ENCODE results near the gene TAS2R46. TPM values are rescaled to one million over a fixed set of nuclear protein-coding genes. Genes with fewer than 3 reads are reported as not detected.

Gene TAS2R46
- total and polyA plus RNA-seq, 8 donors, result 2.2 to 10.5 (median 4.1) TPM; not detected in 5

DNA sequence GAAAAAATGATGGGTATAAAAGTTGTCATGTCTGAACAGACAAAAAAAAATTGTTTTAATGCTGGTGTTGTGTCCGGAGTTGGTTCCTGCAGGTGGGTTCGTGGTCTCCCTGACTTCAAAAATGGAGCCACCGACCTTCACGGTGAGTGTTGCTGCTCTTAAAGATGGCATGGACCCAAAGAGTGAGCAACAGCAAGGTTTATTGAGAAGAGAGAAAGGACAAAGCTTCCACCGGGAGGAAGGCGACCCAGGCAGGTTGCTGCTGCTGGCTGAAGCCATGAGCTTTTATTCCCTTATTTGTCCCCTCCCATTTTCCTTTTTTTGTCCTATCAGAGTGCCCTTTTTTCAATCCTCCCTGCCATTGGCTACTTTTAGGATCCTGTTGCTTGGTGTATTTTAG lies 30.8 kb downstream of the TAS2R46 start, which contains the start of gene TAS2R31:
Gene TAS2R31, minus strand, starts transcription at position 101 of the 400 bp plus-strand sequence. Its CDS starts 72 bp downstream, at position 29.
- no peak within 1 kb of the TSS for H3K4me3 ChIP-seq
- WGBS, 5 donors, result 94 to 99% (median 98%) methylated on average over 6 of the region's 6 CpGs
- DNase-seq, result no peak
- intact Hi-C loops (cut with DNase I; ENCODE audit: low total_unique reads), result no loop called here
- H3K4me1 ChIP-seq, result no peaks in the 10 kb centered on the region
- H3K36me3 ChIP-seq, result peaks cover 0 to 18% (median 12%) of the 10 kb centered on the region in 4 donors
- no peak within 1 kb of the TSS for H3K27ac ChIP-seq
- no peak for TF ChIP-seq EP300 (IDR thresholded peaks at IDR 0.05)
- TF ChIP-seq, protein P1, sequence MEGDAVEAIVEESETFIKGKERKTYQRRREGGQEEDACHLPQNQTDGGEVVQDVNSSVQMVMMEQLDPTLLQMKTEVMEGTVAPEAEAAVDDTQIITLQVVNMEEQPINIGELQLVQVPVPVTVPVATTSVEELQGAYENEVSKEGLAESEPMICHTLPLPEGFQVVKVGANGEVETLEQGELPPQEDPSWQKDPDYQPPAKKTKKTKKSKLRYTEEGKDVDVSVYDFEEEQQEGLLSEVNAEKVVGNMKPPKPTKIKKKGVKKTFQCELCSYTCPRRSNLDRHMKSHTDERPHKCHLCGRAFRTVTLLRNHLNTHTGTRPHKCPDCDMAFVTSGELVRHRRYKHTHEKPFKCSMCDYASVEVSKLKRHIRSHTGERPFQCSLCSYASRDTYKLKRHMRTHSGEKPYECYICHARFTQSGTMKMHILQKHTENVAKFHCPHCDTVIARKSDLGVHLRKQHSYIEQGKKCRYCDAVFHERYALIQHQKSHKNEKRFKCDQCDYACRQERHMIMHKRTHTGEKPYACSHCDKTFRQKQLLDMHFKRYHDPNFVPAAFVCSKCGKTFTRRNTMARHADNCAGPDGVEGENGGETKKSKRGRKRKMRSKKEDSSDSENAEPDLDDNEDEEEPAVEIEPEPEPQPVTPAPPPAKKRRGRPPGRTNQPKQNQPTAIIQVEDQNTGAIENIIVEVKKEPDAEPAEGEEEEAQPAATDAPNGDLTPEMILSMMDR (IDR thresholded peaks at IDR 0.05), result no peak
- TF ChIP-seq POLR2AphosphoS5 (IDR thresholded peaks at IDR 0.05), result no peak
- TF ChIP-seq POLR2A (IDR thresholded peaks at IDR 0.05), result no peak
- H3K9me3 ChIP-seq, result no peaks in the 10 kb centered on the region
- H3K27me3 ChIP-seq, result no peaks in the 10 kb centered on the region

DNA sequence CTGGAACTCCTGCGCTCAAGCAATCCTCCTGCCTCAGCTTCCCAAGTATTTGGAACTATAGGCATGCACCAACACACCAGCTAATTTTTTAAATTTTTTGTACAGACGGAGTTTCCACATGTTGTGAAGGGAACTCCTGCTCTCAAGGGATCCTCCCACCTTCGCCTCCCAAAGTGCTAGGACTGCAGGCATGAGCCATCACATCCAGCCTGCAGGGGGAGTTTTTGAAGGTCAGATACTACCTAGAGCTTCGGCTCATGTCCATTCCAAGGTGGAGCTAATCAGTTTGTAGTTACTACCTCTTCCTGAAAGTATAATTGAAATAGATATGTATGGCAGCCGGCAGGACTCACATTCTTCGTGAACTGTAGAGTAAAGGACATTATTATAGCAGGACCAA lies 36.0 kb downstream of the TAS2R46 start:
- DNase-seq, result no peak
- Histone ChIP-seq H3K27ac (no peak overlapping the region), H3K4me3 (no peak overlapping the region), H3K36me3 (peaks cover 0 to 22% (median 3%) of the 10 kb centered on the region in 4 donors), H3K9me3 (no peaks in the 10 kb centered on the region), H3K4me1 (no peaks in the 10 kb centered on the region), H3K27me3 (no peaks in the 10 kb centered on the region)
- intact Hi-C loops (cut with DNase I; ENCODE audit: low total_unique reads), result no loop called here
- no peak for TF ChIP-seq EP300 (IDR thresholded peaks at IDR 0.05)
- no peak for TF ChIP-seq POLR2AphosphoS5 (IDR thresholded peaks at IDR 0.05)
- TF ChIP-seq, protein P1 (IDR thresholded peaks at IDR 0.05), result no peak
- no peak for TF ChIP-seq POLR2A (IDR thresholded peaks at IDR 0.05)
- WGBS, 5 donors, result 90 to 96% (median 94%) methylated on average over 6 of the region's 6 CpGs

DNA sequence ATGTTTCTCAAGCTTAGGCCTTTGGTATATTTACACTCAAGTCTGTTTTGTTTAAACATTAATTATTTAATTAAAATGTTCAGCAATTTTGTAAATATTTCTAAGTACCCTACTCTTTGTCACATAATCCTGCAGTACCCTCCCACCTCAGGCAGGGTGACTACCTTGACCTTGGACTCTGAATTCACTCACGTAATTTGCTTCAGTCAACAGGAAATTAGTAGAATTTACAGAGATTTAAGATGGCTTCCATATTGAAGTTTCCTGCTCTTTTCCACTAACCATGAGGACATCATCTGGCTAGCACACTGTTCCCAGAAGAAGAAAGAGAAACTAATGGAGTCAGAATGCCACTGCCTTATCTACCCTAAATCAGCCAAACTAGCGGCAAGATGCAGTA lies 38.7 kb downstream of the TAS2R46 start:
- H3K27ac ChIP-seq, result no peak overlapping the region
- no peaks in the 10 kb centered on the region for H3K9me3 ChIP-seq
- H3K27me3 ChIP-seq, result no peaks in the 10 kb centered on the region
- H3K4me3 ChIP-seq, result no peak overlapping the region
- 70 to 86% (median 79%) methylated on average over 2 of the region's 2 CpGs for WGBS, 5 donors
- H3K36me3 ChIP-seq, result peaks cover 0 to 22% (median 3%) of the 10 kb centered on the region in 4 donors
- TF ChIP-seq, protein P1 (IDR thresholded peaks at IDR 0.05), result no peak
- TF ChIP-seq POLR2A (IDR thresholded peaks at IDR 0.05) (no peak), EP300 (IDR thresholded peaks at IDR 0.05) (no peak), POLR2AphosphoS5 (IDR thresholded peaks at IDR 0.05) (no peak)
- DNase-seq, result no peak
- H3K4me1 ChIP-seq, result no peaks in the 10 kb centered on the region
- intact Hi-C loops (cut with DNase I; ENCODE audit: low total_unique reads), result no loop called here

DNA sequence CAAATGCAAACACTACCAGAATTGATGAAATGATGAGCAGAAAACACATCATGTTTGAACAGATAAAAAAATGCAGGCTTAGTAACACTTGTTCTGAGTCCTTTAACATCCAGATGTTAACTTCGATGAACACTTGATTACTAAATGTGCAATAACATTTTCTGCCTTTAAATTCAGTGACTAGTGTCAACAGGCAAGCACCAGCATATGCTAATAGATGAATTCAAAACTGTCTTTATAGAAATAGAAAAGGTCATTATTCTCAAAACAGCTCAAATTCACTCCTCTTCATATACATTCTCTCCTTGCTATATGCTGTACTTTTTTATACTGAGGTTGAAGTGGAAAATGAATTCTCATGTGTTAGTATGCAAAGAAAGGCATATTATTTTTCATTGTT lies 39.6 kb downstream of the TAS2R46 start, which contains the start of gene TAS2R19:
Gene TAS2R19, minus strand, starts transcription at position 101 of the 400 bp plus-strand sequence. Its CDS starts 49 bp downstream, at position 52.
- intact Hi-C loops (cut with DNase I; ENCODE audit: low total_unique reads), result no loop called here
- Histone ChIP-seq H3K4me1 (no peaks in the 10 kb centered on the region), H3K36me3 (peaks cover 0 to 14% (median 0%) of the 10 kb centered on the region in 4 donors), H3K27ac (no peak within 1 kb of the TSS), H3K27me3 (no peaks in the 10 kb centered on the region), H3K9me3 (no peaks in the 10 kb centered on the region), H3K4me3 (no peak within 1 kb of the TSS)
- no peak for DNase-seq
- WGBS, 5 donors, result 81 to 93% (median 84%) methylated on average over 1 of the region's 1 CpG
- TF ChIP-seq EP300 (IDR thresholded peaks at IDR 0.05), result no peak
- no peak for TF ChIP-seq POLR2AphosphoS5 (IDR thresholded peaks at IDR 0.05)
- TF ChIP-seq, protein P1 (IDR thresholded peaks at IDR 0.05), result no peak
- no peak for TF ChIP-seq POLR2A (IDR thresholded peaks at IDR 0.05)
